Astrocyte of the spinal cord (primary cell): ENCODE measurements around the gene ANKRD45.
"Not testable (repeated sequence)": the region's sequence is repeated elsewhere in the genome, so short reads cannot be mapped to it uniquely, and the experiment has no call there.

Source experiments
- DNase-seq: peaks from one replicate; pipeline ENCODE4 v3.0.0; 2011; ENCODE audit warnings: low read depth, low spot score
- H3K4me3 ChIP-seq: 2 replicates; pipeline ENCODE4 v1.5.1; 2011; ENCODE audit warnings: low read depth, mild to moderate bottlenecking, low read length, moderate library complexity
- CTCF ChIP-seq: IDR thresholded peaks from 2 replicates; pipeline ENCODE4 v1.5.1; 2012; ENCODE audit warnings: low read depth, mild to moderate bottlenecking, low read length, inconsistent platforms
- in situ Hi-C: cut with HindIII; loops from 2 replicates; pipeline ENCODE4 v1.10.0; 2017; ENCODE audit warnings: low sequenced_read_pairs

The ANKRD45 gene

DNA sequence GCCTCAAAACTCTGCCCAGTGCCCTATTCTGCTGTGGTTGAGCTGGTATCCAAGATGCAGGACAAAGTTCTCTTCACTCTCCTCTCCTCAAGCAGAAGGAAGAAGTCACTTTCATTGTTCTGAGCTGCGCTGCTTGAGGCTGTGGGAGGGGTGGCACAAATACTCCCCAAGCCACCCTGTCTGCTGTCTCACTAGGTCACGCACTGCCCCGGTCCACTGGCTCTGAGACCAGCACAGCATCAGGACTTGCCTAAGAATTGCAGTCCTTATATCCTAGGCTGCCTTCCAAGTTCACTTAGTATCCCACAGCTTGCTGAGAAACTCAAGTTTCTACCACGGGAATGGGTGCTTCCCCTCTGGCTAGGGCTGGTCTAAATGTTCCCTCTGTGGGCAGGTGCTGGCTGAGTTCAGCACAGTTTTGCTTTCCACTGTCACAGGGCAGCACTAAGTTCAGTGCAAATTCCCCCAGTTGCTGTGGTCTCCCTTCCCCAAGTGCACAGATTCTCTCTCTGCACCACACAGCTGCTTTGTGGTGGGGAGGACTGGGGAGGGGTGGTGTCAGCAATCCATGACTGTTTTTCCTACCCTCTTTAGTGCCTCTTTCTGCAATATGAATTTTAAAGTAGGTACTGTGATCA, 99.2 kb downstream of the ANKRD45 start:
- TF ChIP-seq CTCF, result no peak
- DNase-seq, result peak; percentile 8
- H3K4me3 ChIP-seq, result no peak overlapping the region
- in situ Hi-C loops, result no loop called here

DNA sequence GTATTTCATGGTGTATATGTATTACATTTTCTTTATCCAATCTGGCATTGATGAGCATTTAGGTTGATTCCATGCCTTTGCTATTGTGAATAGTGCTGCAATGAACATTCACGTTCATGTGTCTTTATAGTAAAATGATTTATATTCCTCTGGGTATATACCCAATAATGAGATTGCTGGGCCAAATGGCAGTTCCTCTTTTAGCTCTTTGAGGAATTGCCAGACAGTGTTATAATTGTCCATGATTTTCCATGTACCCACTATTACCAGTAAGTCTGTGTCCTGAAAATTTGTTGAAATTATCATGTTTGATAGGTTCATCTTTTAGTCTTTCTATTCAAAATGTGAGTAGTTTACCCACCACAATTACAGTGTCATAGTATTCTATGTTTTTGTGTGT, 101.2 kb downstream of the ANKRD45 start:
- in situ Hi-C loops, result no loop called here
- no peak overlapping the region for H3K4me3 ChIP-seq
- no peak for DNase-seq
- no peak for TF ChIP-seq CTCF

DNA sequence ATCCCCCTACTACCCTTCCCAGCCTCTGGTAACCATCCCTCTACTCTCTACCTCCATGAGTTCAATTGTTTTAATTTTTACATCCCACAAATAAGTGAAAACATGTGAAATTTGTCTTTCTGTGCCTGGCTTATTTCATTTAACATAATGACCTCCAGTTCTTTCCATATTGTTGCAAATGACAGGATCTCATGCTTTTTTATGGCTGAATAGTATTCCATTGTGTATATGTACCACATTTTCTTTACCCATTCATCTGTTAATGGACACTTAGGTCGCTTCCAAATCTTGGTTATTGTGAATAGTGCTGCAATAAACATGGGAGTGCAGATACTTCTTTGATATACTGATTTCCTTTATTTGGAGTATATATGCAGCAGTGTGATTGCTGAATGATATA, 105.8 kb downstream of the ANKRD45 start:
- DNase-seq, in situ Hi-C loops, H3K4me3 ChIP-seq: not testable (repeated sequence)

DNA sequence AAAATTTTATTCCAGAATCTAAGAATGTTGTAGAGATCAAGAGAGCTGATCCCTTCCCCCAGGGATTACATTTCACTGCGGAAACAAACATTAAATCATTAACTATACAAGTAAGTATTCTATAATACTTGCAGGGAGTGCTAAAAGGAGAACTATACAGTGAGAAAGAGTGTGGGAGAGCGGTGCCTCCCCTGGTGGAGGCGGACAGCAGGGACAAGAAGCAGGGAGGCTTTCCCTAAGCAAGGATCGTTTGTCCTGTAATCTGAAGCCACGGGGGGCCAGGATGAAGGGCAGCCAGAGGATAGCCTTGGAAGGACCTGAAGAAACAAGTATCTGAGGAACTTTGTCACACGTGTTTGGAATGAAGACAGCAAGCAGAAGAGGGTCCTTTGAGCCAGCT, 106.8 kb downstream of the ANKRD45 start:
- in situ Hi-C loops, result no loop called here
- DNase-seq, result no peak
- H3K4me3 ChIP-seq, result no peak overlapping the region
- TF ChIP-seq CTCF, result peak; percentile 15

GRCh38 chr1:173561263-173561662, 108.4 kb downstream of the ANKRD45 start:
- no peak for DNase-seq
- no peak overlapping the region for H3K4me3 ChIP-seq
- no peak for TF ChIP-seq CTCF
- in situ Hi-C loops, result no loop called here

- DNase-seq, result no peak
- in situ Hi-C loops, result no loop called here
- H3K4me3 ChIP-seq, result no peak overlapping the region
- no peak for TF ChIP-seq CTCF
Measured at GRCh38 chr1:173560285-173560880, 109.3 kb downstream of the ANKRD45 start.
